ENCODE results near the gene ADGRG3. TPM values are rescaled to one million over a fixed set of nuclear protein-coding genes. Genes with fewer than 3 reads are reported as not detected.

ADGRG3 gene
- total RNA-seq, 2 experiments from 2014 or later, result 0.13 TPM; not detected in 1

DNA sequence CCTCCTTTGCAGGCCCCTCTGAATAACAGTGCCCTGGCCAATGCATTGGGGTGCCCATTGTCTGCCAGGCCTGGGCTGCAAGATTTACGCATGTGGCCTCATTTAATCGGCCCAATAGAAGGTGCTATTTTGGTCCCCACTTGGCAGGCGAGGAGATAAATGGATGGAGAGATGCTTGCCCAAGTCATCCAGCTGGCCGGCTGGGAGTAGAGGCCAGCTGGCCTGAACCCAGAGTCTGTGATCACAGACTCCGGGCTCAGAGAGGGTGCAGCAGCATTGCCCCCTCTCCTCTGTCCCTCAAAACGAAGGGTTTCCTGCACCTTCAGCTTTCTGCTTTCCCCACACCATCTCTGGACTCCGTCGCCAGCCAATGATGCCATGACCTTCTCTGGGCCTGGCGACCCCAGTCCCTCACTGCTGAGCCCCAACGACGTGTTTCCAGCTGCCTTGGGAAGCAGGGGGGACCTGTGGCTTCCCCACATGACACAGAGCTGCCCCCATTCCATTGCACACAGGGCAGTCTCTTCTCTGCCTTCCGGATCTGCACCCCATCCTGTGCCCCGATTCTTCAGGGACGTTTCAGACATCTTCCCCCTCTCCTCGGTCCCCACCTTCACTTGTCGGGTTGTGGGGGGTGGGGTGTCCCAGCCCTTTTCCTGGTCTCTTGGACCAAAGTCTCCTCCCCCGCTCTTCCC, 43.2 kb upstream of the ADGRG3 start:
- Mint-ChIP-seq H3K4me3 (no peak overlapping the region), H3K27ac (no peak overlapping the region), H3K36me3 (ENCODE audit: low read depth) (no peaks in the 10 kb centered on the region), H3K27me3 (ENCODE audit: low read depth) (peaks cover 11% of the 10 kb centered on the region), H3K4me1 (ENCODE audit: low read depth) (peaks cover 27% of the 10 kb centered on the region), H3K9me3 (ENCODE audit: insufficient read depth) (no peaks in the 10 kb centered on the region)
- DNase-seq, result no peak
- ChIA-PET POLR2A (no interaction called here), CTCF (interaction anchor here (1.0 to 3.7 kb wide), 2 partner anchors 23 kb away, joined by 5 to 14 read pairs; no protein-coding TSS in a partner anchor)
- ATAC-seq, result no peak

DNA sequence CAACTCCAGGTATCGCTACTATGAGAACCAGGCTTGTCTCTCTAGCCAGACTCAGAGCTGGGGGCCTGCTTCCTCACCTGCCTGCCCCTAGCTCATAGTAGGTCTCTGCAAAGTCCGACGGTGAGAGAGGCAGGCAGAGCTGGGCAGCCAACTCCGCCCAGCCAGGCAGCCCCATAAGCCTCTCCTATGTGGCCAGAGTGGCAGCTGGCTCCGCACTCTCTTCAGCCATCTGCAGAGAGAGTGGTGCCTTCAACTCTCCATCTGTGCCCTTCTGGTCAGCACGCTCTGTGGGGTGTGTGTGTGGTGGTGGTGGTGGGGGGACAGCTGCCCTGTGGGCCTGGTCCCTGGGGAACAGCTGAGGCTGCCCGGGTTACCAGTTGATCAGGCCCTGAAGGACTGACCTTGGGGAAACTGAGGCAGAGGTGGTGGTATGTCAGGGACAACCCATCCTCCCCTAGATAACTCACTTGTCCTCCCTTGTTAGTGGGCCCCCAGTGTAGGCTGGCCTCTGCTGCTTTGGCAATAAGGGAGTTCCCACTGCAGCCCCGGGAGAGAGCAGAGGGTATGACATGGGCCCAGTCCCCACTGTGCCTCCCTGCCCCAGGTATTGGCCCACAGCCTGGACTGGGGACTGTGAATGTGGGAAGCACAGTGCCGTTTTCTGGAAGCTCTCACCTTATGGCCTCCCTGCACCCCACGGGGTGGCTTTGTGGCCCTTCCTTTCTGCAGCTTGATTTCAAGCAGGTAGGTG, 41.5 kb upstream of the ADGRG3 start:
- Mint-ChIP-seq H3K27me3 (ENCODE audit: low read depth) (peaks cover 18% of the 10 kb centered on the region), H3K36me3 (ENCODE audit: low read depth) (no peaks in the 10 kb centered on the region), H3K4me3 (no peak overlapping the region), H3K4me1 (ENCODE audit: low read depth) (peaks cover 27% of the 10 kb centered on the region), H3K9me3 (ENCODE audit: insufficient read depth) (no peaks in the 10 kb centered on the region), H3K27ac (no peak overlapping the region)
- no peak for DNase-seq
- ATAC-seq, result no peak
- ChIA-PET POLR2A (no interaction called here), CTCF (interaction anchor here (1.8 to 2.5 kb wide), 2 partner anchors 17 to 21 kb away, joined by 8 to 11 read pairs; no protein-coding TSS in a partner anchor)

GRCh38 chr16:57627184-57627871, 40.8 kb upstream of the ADGRG3 start:
- Mint-ChIP-seq H3K36me3 (ENCODE audit: low read depth) (no peaks in the 10 kb centered on the region), H3K9me3 (ENCODE audit: insufficient read depth) (no peaks in the 10 kb centered on the region), H3K4me1 (ENCODE audit: low read depth) (peaks cover 27% of the 10 kb centered on the region), H3K27ac (no peak overlapping the region), H3K4me3 (no peak overlapping the region), H3K27me3 (ENCODE audit: low read depth) (peaks cover 18% of the 10 kb centered on the region)
- DNase-seq (no peak), ATAC-seq (no peak)
- ChIA-PET CTCF (interaction anchor here (1.5 to 2.5 kb wide), 3 partner anchors 17 to 36 kb away, joined by 6 to 11 read pairs (median 8); no protein-coding TSS in a partner anchor), POLR2A (no interaction called here)

- ChIA-PET POLR2A (no interaction called here), CTCF (interaction anchor here (1.5 to 2.5 kb wide), 3 partner anchors 18 to 37 kb away, joined by 6 to 11 read pairs (median 8); no protein-coding TSS in a partner anchor)
- no peaks in the 10 kb centered on the region for H3K36me3 Mint-ChIP-seq (ENCODE audit: low read depth)
- H3K4me1 Mint-ChIP-seq (ENCODE audit: low read depth), result peaks cover 24% of the 10 kb centered on the region
- peaks cover 18% of the 10 kb centered on the region for H3K27me3 Mint-ChIP-seq (ENCODE audit: low read depth)
- no peaks in the 10 kb centered on the region for H3K9me3 Mint-ChIP-seq (ENCODE audit: insufficient read depth)
- ATAC-seq, result peak; percentile 74
- peak within 1 kb of the TSS; percentile 34 for H3K4me3 Mint-ChIP-seq
- peak within 1 kb of the TSS; percentile 54 for H3K27ac Mint-ChIP-seq
- DNase-seq, result peak; percentile 57
Measured at GRCh38 chr16:57628008-57628781, 39.9 kb upstream of the ADGRG3 start, which contains the start of gene ADGRG1. ADGRG1 (plus strand) TSS chr16:57628630; CDS start chr16:57650288, 21,658 bp downstream.

DNA sequence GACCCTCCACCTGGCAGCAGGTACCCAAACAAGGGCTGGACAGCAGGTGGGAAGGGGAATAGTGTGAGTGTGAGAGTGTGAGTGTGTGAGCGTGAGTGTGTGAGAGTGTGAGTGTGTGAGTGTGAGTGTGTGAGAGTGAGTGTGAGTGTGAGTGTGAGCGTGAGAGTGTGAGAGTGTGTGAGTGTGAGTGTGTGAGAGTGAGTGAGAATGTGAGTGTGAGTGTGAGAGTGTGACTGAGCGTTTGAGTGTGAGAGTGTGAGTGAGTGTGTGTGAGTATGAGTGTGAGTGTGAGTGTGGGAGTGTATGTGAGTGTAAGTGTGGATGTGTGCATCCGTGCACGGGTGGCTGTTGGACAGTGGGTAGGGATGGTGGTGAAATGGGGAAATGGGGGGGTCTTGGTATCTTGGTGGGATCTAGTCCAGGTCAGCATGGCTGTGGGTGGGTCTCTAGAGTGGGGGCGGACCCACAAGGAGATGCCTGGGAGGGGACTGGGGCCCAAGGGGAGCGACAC, 39.3 kb upstream of the ADGRG3 start:
- Mint-ChIP-seq H3K4me1 (ENCODE audit: low read depth) (peaks cover 24% of the 10 kb centered on the region), H3K27ac (peak overlapping the region; percentile 4), H3K4me3 (peak overlapping the region; percentile 34), H3K27me3 (ENCODE audit: low read depth) (peaks cover 18% of the 10 kb centered on the region), H3K9me3 (ENCODE audit: insufficient read depth) (no peaks in the 10 kb centered on the region), H3K36me3 (ENCODE audit: low read depth) (no peaks in the 10 kb centered on the region)
- DNase-seq (no peak), ATAC-seq (no peak)
- POLR2A ChIA-PET, result no interaction called here
- CTCF ChIA-PET, result interaction anchor here (1.5 to 2.5 kb wide), 3 partner anchors 19 to 38 kb away, joined by 4 to 8 read pairs (median 6); no protein-coding TSS in a partner anchor

DNA sequence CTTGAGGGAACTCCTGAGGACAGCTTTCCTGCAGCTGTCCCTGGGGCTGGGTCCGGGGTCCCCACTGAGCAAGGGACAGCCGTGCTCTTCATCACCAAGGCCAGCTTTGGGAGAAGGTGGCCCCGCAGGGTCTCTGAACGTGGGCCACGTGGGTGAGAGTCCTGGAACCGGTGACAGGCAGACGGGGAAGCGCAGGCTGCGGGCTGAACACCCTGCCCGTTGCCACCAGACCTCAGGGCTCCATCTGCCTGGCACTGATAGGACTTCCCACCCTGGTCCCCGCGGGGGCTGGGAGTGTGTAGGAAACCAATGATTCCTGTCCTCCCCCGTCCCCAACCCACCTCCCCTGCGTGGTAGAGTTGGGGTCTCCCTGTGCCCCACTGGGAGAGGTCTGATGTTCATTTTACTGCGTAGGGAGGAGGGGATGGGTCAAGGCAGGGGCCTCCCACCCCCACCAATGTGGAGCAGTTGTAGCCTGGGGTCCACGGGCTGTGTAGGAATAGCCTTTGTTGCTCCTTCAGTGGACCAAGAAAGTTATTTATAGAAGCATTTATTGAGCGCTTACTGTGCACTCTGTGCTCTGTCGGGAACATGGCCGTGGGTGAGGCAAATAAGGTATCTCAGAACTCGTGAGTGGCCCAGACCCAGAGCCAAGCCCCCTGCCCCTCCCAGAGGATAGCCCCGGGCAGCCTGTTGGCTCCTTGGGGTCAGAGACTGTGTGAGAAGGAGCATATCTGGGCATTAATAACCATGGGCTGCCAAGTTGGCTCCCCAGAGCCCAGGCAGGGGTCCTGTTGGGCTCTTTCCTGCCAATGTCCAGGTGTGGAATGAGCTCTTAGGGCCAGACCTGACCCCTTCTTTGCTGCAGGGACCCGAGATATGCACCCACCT, 38.3 kb upstream of the ADGRG3 start:
- Mint-ChIP-seq H3K27me3 (ENCODE audit: low read depth) (peaks cover 18% of the 10 kb centered on the region), H3K4me1 (ENCODE audit: low read depth) (peaks cover 24% of the 10 kb centered on the region), H3K9me3 (ENCODE audit: insufficient read depth) (no peaks in the 10 kb centered on the region), H3K36me3 (ENCODE audit: low read depth) (no peaks in the 10 kb centered on the region), H3K4me3 (no peak overlapping the region), H3K27ac (no peak overlapping the region)
- POLR2A ChIA-PET, result no interaction called here
- no peak for ATAC-seq
- CTCF ChIA-PET, result interaction anchor here (1.5 to 2.5 kb wide), 4 partner anchors 18 to 39 kb away, joined by 4 to 11 read pairs (median 9); no protein-coding TSS in a partner anchor
- DNase-seq, result no peak

DNA sequence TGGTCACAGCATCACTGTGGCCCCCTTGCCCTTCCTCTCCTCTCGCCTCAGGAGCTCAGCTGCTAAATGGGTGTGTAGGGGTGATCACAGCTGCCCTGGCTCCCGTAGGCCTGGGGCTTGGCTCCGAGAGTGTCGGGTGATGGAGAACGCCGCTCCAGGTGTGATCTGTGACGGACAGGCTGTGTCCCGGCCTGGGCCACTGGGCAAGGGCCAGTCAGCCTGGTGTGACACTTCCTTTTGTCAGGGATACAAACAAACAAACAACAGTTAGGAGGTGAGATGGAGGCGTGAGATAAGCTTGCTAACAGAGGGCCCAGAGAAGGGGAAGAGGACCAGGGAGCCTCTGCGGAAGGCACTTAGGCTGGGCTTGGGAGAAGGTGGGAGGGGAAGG, 37.7 kb upstream of the ADGRG3 start:
- H3K9me3 Mint-ChIP-seq (ENCODE audit: insufficient read depth), result no peaks in the 10 kb centered on the region
- ATAC-seq, result no peak
- H3K36me3 Mint-ChIP-seq (ENCODE audit: low read depth), result no peaks in the 10 kb centered on the region
- peaks cover 18% of the 10 kb centered on the region for H3K27me3 Mint-ChIP-seq (ENCODE audit: low read depth)
- H3K27ac Mint-ChIP-seq, result no peak overlapping the region
- no peak overlapping the region for H3K4me3 Mint-ChIP-seq
- DNase-seq, result no peak
- H3K4me1 Mint-ChIP-seq (ENCODE audit: low read depth), result peaks cover 20% of the 10 kb centered on the region
- POLR2A ChIA-PET, result no interaction called here
- CTCF ChIA-PET, result interaction anchor here (1.5 to 2.5 kb wide), 3 partner anchors 17 to 39 kb away, joined by 4 to 11 read pairs (median 10); no protein-coding TSS in a partner anchor

DNA sequence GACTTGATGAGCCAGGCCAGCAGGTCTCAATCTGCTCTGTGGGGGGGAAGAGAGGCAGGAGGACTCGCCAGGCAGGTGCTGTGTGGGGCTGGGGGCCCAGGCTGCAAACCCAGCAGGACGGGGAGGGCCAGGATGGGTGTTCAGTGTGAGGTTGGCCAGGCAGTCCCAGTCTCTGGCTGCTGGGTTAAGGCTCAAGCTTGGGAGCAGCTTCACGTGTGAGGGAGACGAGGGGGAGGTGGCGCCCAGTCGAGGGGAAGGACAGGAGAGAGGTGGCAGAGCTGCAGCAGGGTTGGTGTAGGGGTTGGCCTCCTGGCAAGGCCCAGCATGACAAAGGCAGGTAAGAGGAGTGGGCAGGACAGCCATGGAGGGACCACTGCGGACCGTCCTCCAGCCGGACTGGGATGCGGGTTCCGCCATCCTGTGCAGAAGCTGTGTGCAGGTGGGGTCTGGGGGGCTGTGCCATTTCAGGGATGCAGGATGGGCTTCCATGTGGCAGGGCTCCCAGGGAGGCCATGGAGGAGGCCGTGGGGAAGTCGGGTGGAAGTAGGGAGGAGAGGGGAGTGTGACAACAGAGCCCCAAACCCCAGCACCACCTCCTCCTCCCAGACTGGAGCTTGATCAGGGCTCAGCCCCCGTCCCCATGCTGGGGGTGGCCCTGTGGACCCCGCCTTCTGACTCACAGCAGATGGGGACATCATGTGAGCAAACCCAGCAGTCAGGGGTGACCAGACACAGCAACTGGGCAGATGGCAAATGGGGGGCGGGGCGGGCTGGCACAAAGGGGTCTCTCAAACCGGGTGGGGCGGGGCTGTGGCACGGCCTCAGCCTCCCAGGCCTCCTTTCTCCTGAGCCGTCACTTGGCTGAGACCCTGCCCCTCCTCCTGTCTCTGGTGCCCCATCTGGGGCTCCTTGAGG, 36.9 kb upstream of the ADGRG3 start:
- Mint-ChIP-seq H3K4me3 (no peak overlapping the region), H3K9me3 (ENCODE audit: insufficient read depth) (no peaks in the 10 kb centered on the region), H3K27me3 (ENCODE audit: low read depth) (peaks cover 14% of the 10 kb centered on the region), H3K27ac (peak overlapping the region; percentile 16), H3K4me1 (ENCODE audit: low read depth) (peaks cover 15% of the 10 kb centered on the region), H3K36me3 (ENCODE audit: low read depth) (no peaks in the 10 kb centered on the region)
- no peak for ATAC-seq
- DNase-seq, result no peak
- ChIA-PET POLR2A (no interaction called here), CTCF (interaction anchor here (1.5 to 2.5 kb wide), 2 partner anchors 16 to 22 kb away, joined by 10 to 11 read pairs; no protein-coding TSS in a partner anchor)

DNA sequence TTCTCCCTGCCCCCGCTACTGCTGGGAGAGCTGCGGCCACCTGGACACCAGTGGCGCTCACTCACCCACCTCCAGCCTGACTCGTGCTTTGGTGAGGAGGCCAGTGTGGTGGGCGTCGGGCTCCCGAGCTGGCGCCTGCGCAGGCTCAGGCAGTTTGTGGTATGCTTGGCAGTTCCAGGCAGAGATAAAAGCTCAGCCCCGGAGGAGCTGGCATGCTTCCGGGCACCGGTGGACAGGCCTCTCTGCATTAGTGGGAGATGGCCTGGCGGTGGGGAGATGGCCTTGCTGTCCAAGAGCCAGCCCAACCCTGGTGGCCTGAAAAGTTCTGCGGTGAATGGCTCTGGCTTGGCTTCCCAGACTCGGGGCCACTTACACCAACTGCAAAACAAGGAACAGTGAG, 35.5 kb upstream of the ADGRG3 start:
- Mint-ChIP-seq H3K4me1 (ENCODE audit: low read depth) (peaks cover 15% of the 10 kb centered on the region), H3K4me3 (no peak overlapping the region), H3K9me3 (ENCODE audit: insufficient read depth) (no peaks in the 10 kb centered on the region), H3K36me3 (ENCODE audit: low read depth) (no peaks in the 10 kb centered on the region), H3K27ac (no peak overlapping the region), H3K27me3 (ENCODE audit: low read depth) (peaks cover 19% of the 10 kb centered on the region)
- ATAC-seq (no peak), DNase-seq (no peak)
- ChIA-PET CTCF (interaction anchor here (0.6 to 1.5 kb wide), 4 partner anchors 15 to 392 kb away, joined by 3 read pairs; no protein-coding TSS in a partner anchor), POLR2A (no interaction called here)
